ENCODE results near the gene MAD1L1.

DNA sequence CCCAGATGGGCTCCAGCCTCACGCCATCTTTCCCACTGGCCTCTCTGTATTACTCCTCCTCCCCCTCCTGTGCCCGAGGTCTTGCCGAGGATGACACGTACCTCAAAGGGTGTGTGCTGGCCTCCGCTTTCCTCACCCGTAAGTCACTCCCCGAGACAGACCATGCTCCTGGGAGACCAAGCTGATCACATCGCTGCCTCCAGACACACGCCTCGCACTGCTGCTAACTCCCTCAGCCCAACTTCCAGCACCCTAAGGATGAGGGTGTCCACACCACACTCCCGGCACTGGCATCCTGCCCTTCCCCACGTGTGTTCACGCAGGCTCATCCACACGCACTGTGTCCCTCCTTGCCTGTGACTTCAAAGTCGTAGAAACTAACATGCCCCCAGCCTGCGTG, 24.0 kb downstream of the MAD1L1 start:
- TF ChIP-seq, protein P1, sequence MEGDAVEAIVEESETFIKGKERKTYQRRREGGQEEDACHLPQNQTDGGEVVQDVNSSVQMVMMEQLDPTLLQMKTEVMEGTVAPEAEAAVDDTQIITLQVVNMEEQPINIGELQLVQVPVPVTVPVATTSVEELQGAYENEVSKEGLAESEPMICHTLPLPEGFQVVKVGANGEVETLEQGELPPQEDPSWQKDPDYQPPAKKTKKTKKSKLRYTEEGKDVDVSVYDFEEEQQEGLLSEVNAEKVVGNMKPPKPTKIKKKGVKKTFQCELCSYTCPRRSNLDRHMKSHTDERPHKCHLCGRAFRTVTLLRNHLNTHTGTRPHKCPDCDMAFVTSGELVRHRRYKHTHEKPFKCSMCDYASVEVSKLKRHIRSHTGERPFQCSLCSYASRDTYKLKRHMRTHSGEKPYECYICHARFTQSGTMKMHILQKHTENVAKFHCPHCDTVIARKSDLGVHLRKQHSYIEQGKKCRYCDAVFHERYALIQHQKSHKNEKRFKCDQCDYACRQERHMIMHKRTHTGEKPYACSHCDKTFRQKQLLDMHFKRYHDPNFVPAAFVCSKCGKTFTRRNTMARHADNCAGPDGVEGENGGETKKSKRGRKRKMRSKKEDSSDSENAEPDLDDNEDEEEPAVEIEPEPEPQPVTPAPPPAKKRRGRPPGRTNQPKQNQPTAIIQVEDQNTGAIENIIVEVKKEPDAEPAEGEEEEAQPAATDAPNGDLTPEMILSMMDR (conservative IDR thresholded peaks at IDR 0.05; ENCODE audit: low read depth, low read length), result no peak
- no peak for TF ChIP-seq EZH2 (IDR thresholded peaks at IDR 0.05; ENCODE audit: borderline replicate concordance, low read depth, low read length, poor library complexity, severe bottlenecking)
